SK-N-SH (cell line): Measurements from ENCODE around the gene MLYCD.

ENCODE experiments used
- POLR2AphosphoS5 ChIP-seq: IDR thresholded peaks from 2 replicates; pipeline ENCODE4 v1.6.1; 2012; ENCODE audit warnings: low read depth, low read length
- TF ChIP-seq, protein P1 (sequence below): fragments of 150-350 bp; IDR thresholded peaks from 2 replicates; pipeline ENCODE4 v1.6.1; 2016; ENCODE audit warnings: mild to moderate bottlenecking, low read depth, low read length
- TF ChIP-seq, protein P2 (sequence below): fragments of 150-350 bp; IDR thresholded peaks from 2 replicates; pipeline ENCODE4 v1.6.1; 2017; ENCODE audit warnings: antibody characterized with exemption, low read length, low read depth, borderline replicate concordance
- TF ChIP-seq, protein P3 (sequence below): fragments of 200-600 bp; sonication (generic); IDR thresholded peaks from 2 replicates; pipeline ENCODE4 v1.6.1; 2017; ENCODE audit warnings: antibody characterized with exemption, mild to moderate bottlenecking, moderate library complexity
- TF ChIP-seq, protein P4 (sequence below): IDR thresholded peaks from 2 replicates; pipeline ENCODE4 v1.6.1; 2012; ENCODE audit warnings: mild to moderate bottlenecking, low read depth, low read length, moderate library complexity

DNA sequence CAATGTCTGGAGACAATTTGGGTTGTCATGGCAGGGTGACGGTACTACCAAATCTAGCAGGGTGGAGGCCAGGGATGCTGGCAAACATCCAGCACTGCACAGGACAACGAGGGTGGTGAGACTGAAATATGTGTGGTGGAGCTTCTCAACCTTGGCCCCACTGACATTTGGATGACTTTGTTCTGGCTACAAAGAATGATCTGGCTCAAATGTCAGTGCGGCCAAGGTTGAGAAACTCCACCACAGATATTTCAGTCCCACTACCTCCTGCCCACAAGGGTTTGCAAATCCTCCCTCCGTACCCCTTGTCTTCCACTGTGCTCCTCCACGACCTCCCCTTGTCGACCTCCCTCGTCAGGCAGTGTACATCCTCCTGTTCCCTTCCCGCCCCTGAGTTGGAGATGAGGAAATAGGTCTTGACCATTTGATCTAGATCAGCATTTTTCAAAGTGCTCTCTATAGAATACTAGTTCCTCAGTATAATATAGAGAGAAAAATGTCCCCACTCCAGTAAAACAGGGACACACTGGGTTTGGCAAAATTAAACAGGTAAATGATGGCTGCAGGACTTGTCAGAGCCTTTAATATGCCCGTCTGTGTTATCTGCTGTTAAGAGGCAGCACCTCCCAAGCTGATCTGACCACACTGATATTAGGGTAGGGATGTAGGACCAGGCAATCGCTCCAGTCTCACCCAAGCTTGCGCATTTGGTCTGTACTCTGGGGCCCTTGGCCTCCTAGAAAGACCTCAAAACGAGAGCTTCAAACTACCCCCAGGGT lies 60.9 kb downstream of the MLYCD start:
- TF ChIP-seq, protein P1, sequence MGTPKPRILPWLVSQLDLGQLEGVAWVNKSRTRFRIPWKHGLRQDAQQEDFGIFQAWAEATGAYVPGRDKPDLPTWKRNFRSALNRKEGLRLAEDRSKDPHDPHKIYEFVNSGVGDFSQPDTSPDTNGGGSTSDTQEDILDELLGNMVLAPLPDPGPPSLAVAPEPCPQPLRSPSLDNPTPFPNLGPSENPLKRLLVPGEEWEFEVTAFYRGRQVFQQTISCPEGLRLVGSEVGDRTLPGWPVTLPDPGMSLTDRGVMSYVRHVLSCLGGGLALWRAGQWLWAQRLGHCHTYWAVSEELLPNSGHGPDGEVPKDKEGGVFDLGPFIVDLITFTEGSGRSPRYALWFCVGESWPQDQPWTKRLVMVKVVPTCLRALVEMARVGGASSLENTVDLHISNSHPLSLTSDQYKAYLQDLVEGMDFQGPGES = no peak
- TF ChIP-seq POLR2AphosphoS5 = no peak
- TF ChIP-seq, protein P2, sequence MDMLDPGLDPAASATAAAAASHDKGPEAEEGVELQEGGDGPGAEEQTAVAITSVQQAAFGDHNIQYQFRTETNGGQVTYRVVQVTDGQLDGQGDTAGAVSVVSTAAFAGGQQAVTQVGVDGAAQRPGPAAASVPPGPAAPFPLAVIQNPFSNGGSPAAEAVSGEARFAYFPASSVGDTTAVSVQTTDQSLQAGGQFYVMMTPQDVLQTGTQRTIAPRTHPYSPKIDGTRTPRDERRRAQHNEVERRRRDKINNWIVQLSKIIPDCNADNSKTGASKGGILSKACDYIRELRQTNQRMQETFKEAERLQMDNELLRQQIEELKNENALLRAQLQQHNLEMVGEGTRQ = no peak
- TF ChIP-seq, protein P3, sequence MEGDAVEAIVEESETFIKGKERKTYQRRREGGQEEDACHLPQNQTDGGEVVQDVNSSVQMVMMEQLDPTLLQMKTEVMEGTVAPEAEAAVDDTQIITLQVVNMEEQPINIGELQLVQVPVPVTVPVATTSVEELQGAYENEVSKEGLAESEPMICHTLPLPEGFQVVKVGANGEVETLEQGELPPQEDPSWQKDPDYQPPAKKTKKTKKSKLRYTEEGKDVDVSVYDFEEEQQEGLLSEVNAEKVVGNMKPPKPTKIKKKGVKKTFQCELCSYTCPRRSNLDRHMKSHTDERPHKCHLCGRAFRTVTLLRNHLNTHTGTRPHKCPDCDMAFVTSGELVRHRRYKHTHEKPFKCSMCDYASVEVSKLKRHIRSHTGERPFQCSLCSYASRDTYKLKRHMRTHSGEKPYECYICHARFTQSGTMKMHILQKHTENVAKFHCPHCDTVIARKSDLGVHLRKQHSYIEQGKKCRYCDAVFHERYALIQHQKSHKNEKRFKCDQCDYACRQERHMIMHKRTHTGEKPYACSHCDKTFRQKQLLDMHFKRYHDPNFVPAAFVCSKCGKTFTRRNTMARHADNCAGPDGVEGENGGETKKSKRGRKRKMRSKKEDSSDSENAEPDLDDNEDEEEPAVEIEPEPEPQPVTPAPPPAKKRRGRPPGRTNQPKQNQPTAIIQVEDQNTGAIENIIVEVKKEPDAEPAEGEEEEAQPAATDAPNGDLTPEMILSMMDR = no peak
- TF ChIP-seq, protein P4, sequence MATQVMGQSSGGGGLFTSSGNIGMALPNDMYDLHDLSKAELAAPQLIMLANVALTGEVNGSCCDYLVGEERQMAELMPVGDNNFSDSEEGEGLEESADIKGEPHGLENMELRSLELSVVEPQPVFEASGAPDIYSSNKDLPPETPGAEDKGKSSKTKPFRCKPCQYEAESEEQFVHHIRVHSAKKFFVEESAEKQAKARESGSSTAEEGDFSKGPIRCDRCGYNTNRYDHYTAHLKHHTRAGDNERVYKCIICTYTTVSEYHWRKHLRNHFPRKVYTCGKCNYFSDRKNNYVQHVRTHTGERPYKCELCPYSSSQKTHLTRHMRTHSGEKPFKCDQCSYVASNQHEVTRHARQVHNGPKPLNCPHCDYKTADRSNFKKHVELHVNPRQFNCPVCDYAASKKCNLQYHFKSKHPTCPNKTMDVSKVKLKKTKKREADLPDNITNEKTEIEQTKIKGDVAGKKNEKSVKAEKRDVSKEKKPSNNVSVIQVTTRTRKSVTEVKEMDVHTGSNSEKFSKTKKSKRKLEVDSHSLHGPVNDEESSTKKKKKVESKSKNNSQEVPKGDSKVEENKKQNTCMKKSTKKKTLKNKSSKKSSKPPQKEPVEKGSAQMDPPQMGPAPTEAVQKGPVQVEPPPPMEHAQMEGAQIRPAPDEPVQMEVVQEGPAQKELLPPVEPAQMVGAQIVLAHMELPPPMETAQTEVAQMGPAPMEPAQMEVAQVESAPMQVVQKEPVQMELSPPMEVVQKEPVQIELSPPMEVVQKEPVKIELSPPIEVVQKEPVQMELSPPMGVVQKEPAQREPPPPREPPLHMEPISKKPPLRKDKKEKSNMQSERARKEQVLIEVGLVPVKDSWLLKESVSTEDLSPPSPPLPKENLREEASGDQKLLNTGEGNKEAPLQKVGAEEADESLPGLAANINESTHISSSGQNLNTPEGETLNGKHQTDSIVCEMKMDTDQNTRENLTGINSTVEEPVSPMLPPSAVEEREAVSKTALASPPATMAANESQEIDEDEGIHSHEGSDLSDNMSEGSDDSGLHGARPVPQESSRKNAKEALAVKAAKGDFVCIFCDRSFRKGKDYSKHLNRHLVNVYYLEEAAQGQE = no peak
